ENCODE measurements around the gene HS3ST3B1. TPM values are rescaled to one million over a fixed set of nuclear protein-coding genes. Genes with fewer than 3 reads are reported as not detected.

HS3ST3B1 gene
- total and polyA plus RNA-seq, 12 donors = 0.47 to 8.5 (median 3.3) TPM

- Histone ChIP-seq H3K36me3 (replicated peaks in 1 of 2) (no peaks in the 10 kb centered on the region), H3K27me3 (no peaks in the 10 kb centered on the region), H3K27ac (no peak overlapping the region), H3K9me3 (replicated peaks in 1 of 3) (no peaks in the 10 kb centered on the region), H3K4me3 (no peak overlapping the region), H3K4me1 (replicated peaks in 1 of 2) (no peaks in the 10 kb centered on the region)
- intact Hi-C loops (cut with DNase I) = no loop called here
- TF ChIP-seq CTCF (IDR thresholded peaks at IDR 0.05) (no peak), POLR2A (IDR thresholded peaks at IDR 0.05) (no peak)
- no peak for DNase-seq
Observed at GRCh38 chr17:14355556-14355955, 54.7 kb downstream of the HS3ST3B1 start.

- Histone ChIP-seq H3K27ac (no peak overlapping the region), H3K9me3 (replicated peaks in 1 of 3) (no peaks in the 10 kb centered on the region), H3K36me3 (replicated peaks in 1 of 2) (no peaks in the 10 kb centered on the region), H3K4me1 (replicated peaks in 1 of 2) (no peaks in the 10 kb centered on the region), H3K27me3 (no peaks in the 10 kb centered on the region), H3K4me3 (no peak overlapping the region)
- TF ChIP-seq CTCF (IDR thresholded peaks at IDR 0.05) = no peak
- TF ChIP-seq POLR2A (IDR thresholded peaks at IDR 0.05) = no peak
- intact Hi-C loops (cut with DNase I) = no loop called here
- DNase-seq = peak in 2 of 7 donors; percentile 20 to 48
- 48 to 55% (median 53%) methylated on average over 7 to 8 of the region's 8 CpGs for WGBS, 4 donors
Observed at GRCh38 chr17:14359163-14360020, 58.5 kb downstream of the HS3ST3B1 start.

- 57 to 62% (median 60%) methylated on average over 4 of the region's 4 CpGs for WGBS, 4 donors
- Histone ChIP-seq H3K9me3 (replicated peaks in 1 of 3) (no peaks in the 10 kb centered on the region), H3K36me3 (replicated peaks in 1 of 2) (no peaks in the 10 kb centered on the region), H3K27ac (no peak overlapping the region), H3K27me3 (no peaks in the 10 kb centered on the region), H3K4me3 (no peak overlapping the region), H3K4me1 (replicated peaks in 1 of 2) (no peaks in the 10 kb centered on the region)
- DNase-seq = no peak
- no peak for TF ChIP-seq CTCF (IDR thresholded peaks at IDR 0.05)
- TF ChIP-seq POLR2A (IDR thresholded peaks at IDR 0.05) = no peak
- intact Hi-C loops (cut with DNase I) = no loop called here
Observed at GRCh38 chr17:14360856-14361255, 60.0 kb downstream of the HS3ST3B1 start.

- no peaks in the 10 kb centered on the region for H3K9me3 ChIP-seq (replicated peaks in 1 of 3)
- no peaks in the 10 kb centered on the region for H3K36me3 ChIP-seq (replicated peaks in 1 of 2)
- WGBS, 4 donors = 69 to 91% (median 74%) methylated on average over 2 of the region's 2 CpGs
- TF ChIP-seq CTCF (IDR thresholded peaks at IDR 0.05) (no peak), POLR2A (IDR thresholded peaks at IDR 0.05) (no peak)
- H3K4me1 ChIP-seq (replicated peaks in 1 of 2) = no peaks in the 10 kb centered on the region
- DNase-seq = no peak
- intact Hi-C loops (cut with DNase I) = no loop called here
- no peak overlapping the region for H3K27ac ChIP-seq
- no peaks in the 10 kb centered on the region for H3K27me3 ChIP-seq
- no peak overlapping the region for H3K4me3 ChIP-seq
Observed at GRCh38 chr17:14361470-14361869, 60.6 kb downstream of the HS3ST3B1 start.
